GM23338 (cell line): ENCODE measurements around the gene PTPRJ. TPM values are rescaled to one million over a fixed set of nuclear protein-coding genes. Genes with fewer than 3 reads are reported as not detected.

Experiments
- ATAC-seq: fragments of 200-7000 bp; cut with Tn5 transposase; 3 replicates; pipeline ENCODE4 v1.9.1; 2020
- DNase-seq: peaks from one replicate; pipeline ENCODE4 v3.0.0-alpha.2; 2015; ENCODE audit warnings: low spot score
- H2AFZ ChIP-seq: fragments of 200-600 bp; sonication (generic); 2 replicates; pipeline ENCODE4 v1.8.0; 2016; ENCODE audit warnings: antibody characterized with exemption, mild to moderate bottlenecking, moderate library complexity
- H3F3A ChIP-seq: fragments of 200-600 bp; sonication (generic); replicated peaks from 2 replicates; pipeline ENCODE4 v1.8.0; 2017; ENCODE audit warnings: antibody characterized with exemption, mixed run types, low read depth
- H3K27ac ChIP-seq: fragments of 200-600 bp; sonication (generic); 2 replicates; pipeline ENCODE4 v1.6.1; 2016; ENCODE audit warnings: low read depth
- H3K27me3 ChIP-seq: fragments of 200-600 bp; sonication (generic); 2 replicates; pipeline ENCODE4 v1.8.0; 2016; ENCODE audit warnings: mild to moderate bottlenecking, mixed run types, moderate library complexity; ENCODE audit not compliant: insufficient read depth
- H3K36me3 ChIP-seq: fragments of 200-600 bp; sonication (generic); 2 replicates; pipeline ENCODE4 v1.8.0; 2016; ENCODE audit warnings: mild to moderate bottlenecking; ENCODE audit not compliant: insufficient read depth
- H3K4me1 ChIP-seq: fragments of 200-600 bp; sonication (generic); 2 replicates; pipeline ENCODE4 v1.8.0; 2016; ENCODE audit warnings: mild to moderate bottlenecking, moderate library complexity; ENCODE audit not compliant: insufficient read depth
- H3K4me2 ChIP-seq: fragments of 200-600 bp; sonication (generic); 2 replicates; pipeline ENCODE4 v1.7.1; 2017; ENCODE audit warnings: mixed run types
- H3K4me3 ChIP-seq: fragments of 200-600 bp; sonication (generic); 2 replicates; pipeline ENCODE4 v1.6.1; 2016; ENCODE audit warnings: mixed run types
- H3K79me2 ChIP-seq: fragments of 200-600 bp; sonication (generic); replicated peaks from 2 replicates; pipeline ENCODE4 v1.8.0; 2017; ENCODE audit warnings: mild to moderate bottlenecking; ENCODE audit not compliant: insufficient read depth
- H3K9me2 ChIP-seq: fragments of 200-600 bp; sonication (generic); 2 replicates; pipeline ENCODE4 v1.8.0; 2017; ENCODE audit not compliant: insufficient read depth
- H4K20me1 ChIP-seq: fragments of 200-600 bp; sonication (generic); replicated peaks from 2 replicates; pipeline ENCODE4 v1.8.0; 2017; ENCODE audit warnings: mild to moderate bottlenecking; ENCODE audit not compliant: insufficient read depth
- H3K27ac Mint-ChIP-seq: 2 replicates; pipeline ENCODE4 v1.8.0; 2020; ENCODE audit warnings: inconsistent platforms, mild to moderate bottlenecking, moderate library complexity, mixed read lengths
- H3K27me3 Mint-ChIP-seq: 3 replicates; pipeline ENCODE4 v1.8.0; 2022; ENCODE audit warnings: low read depth, mild to moderate bottlenecking, moderate library complexity, mixed read lengths, inconsistent platforms; ENCODE audit not compliant: insufficient read depth, poor library complexity
- H3K36me3 Mint-ChIP-seq: 3 replicates; pipeline ENCODE4 v1.8.0; 2021; ENCODE audit warnings: low read depth, mild to moderate bottlenecking, inconsistent platforms, moderate library complexity, mixed read lengths
- H3K4me1 Mint-ChIP-seq: 3 replicates; pipeline ENCODE4 v1.8.0; 2020; ENCODE audit warnings: mild to moderate bottlenecking, inconsistent platforms, mixed read lengths
- H3K4me3 Mint-ChIP-seq: 3 replicates; pipeline ENCODE4 v1.8.0; 2021; ENCODE audit warnings: moderate library complexity, mild to moderate bottlenecking, inconsistent platforms, mixed read lengths
- H3K9me3 Mint-ChIP-seq: 3 replicates; pipeline ENCODE4 v1.8.0; 2020; ENCODE audit warnings: moderate library complexity, mild to moderate bottlenecking, inconsistent platforms, mixed read lengths
- EZH2phosphoT487 ChIP-seq: fragments of 200-600 bp; sonication (generic); IDR thresholded peaks from one replicate; pipeline ENCODE4 v1.8.1; 2018; ENCODE audit warnings: antibody characterized with exemption; ENCODE audit not compliant: unreplicated experiment
- NANOG ChIP-seq: IDR thresholded peaks from 2 replicates; pipeline ENCODE4 v1.6.1; 2016; ENCODE audit warnings: antibody characterized with exemption, borderline replicate concordance
- ZNF331 ChIP-seq: fragments of 250-450 bp; sonication (Bioruptor Pico); IDR thresholded peaks from 2 replicates; pipeline ENCODE4 v1.5.0; 2020; ENCODE audit warnings: low read depth, mild to moderate bottlenecking, moderate library complexity
- polyA plus RNA-seq: library from polyadenylated mRNA; unstranded; fragments of >200 nt; fragmentation: Nextera tagmentation; extraction: Ambion mirVana; gene quantifications from 2 replicates; pipeline ENCODE4 v1.2.1, GENCODE V29; 2016
- total RNA-seq: library from RNA; depleted of rRNA; stranded (reverse); fragments of >200 nt; shearing (Covaris generic); gene quantifications from 2 replicates; pipeline ENCODE4 v1.2.3, GENCODE V29; 2014
- TF ChIP-seq, protein P1 (sequence below): fragments of 250-450 bp; sonication (Bioruptor Pico); IDR thresholded peaks from 2 replicates; pipeline ENCODE4 v1.5.0; 2020; ENCODE audit warnings: mild to moderate bottlenecking, moderate library complexity

PTPRJ gene
- total and polyA plus RNA-seq, 2 experiments from 2014 or later = 4.2 to 16.0 TPM

DNA sequence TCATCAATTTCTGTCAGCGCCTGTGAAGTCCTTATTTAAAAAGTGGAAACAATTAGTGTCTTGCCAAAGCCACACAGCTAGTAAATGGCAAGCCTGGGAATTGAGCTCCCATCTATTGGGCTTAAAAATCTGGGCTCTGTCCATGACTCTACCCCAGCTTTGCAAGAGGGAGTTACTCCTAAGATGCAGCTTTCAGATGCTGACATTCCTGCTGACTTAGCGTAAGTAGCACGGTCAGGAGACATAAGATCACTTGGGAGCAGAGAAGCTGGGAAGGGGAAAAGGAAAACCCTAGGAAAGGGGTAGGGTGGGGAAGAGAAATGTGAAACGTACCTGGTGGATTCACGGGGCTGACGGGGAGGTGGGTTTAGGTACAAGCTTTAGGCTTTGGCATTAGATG, 200.3 kb downstream of the PTPRJ start (continued):
- TF ChIP-seq, protein P1, sequence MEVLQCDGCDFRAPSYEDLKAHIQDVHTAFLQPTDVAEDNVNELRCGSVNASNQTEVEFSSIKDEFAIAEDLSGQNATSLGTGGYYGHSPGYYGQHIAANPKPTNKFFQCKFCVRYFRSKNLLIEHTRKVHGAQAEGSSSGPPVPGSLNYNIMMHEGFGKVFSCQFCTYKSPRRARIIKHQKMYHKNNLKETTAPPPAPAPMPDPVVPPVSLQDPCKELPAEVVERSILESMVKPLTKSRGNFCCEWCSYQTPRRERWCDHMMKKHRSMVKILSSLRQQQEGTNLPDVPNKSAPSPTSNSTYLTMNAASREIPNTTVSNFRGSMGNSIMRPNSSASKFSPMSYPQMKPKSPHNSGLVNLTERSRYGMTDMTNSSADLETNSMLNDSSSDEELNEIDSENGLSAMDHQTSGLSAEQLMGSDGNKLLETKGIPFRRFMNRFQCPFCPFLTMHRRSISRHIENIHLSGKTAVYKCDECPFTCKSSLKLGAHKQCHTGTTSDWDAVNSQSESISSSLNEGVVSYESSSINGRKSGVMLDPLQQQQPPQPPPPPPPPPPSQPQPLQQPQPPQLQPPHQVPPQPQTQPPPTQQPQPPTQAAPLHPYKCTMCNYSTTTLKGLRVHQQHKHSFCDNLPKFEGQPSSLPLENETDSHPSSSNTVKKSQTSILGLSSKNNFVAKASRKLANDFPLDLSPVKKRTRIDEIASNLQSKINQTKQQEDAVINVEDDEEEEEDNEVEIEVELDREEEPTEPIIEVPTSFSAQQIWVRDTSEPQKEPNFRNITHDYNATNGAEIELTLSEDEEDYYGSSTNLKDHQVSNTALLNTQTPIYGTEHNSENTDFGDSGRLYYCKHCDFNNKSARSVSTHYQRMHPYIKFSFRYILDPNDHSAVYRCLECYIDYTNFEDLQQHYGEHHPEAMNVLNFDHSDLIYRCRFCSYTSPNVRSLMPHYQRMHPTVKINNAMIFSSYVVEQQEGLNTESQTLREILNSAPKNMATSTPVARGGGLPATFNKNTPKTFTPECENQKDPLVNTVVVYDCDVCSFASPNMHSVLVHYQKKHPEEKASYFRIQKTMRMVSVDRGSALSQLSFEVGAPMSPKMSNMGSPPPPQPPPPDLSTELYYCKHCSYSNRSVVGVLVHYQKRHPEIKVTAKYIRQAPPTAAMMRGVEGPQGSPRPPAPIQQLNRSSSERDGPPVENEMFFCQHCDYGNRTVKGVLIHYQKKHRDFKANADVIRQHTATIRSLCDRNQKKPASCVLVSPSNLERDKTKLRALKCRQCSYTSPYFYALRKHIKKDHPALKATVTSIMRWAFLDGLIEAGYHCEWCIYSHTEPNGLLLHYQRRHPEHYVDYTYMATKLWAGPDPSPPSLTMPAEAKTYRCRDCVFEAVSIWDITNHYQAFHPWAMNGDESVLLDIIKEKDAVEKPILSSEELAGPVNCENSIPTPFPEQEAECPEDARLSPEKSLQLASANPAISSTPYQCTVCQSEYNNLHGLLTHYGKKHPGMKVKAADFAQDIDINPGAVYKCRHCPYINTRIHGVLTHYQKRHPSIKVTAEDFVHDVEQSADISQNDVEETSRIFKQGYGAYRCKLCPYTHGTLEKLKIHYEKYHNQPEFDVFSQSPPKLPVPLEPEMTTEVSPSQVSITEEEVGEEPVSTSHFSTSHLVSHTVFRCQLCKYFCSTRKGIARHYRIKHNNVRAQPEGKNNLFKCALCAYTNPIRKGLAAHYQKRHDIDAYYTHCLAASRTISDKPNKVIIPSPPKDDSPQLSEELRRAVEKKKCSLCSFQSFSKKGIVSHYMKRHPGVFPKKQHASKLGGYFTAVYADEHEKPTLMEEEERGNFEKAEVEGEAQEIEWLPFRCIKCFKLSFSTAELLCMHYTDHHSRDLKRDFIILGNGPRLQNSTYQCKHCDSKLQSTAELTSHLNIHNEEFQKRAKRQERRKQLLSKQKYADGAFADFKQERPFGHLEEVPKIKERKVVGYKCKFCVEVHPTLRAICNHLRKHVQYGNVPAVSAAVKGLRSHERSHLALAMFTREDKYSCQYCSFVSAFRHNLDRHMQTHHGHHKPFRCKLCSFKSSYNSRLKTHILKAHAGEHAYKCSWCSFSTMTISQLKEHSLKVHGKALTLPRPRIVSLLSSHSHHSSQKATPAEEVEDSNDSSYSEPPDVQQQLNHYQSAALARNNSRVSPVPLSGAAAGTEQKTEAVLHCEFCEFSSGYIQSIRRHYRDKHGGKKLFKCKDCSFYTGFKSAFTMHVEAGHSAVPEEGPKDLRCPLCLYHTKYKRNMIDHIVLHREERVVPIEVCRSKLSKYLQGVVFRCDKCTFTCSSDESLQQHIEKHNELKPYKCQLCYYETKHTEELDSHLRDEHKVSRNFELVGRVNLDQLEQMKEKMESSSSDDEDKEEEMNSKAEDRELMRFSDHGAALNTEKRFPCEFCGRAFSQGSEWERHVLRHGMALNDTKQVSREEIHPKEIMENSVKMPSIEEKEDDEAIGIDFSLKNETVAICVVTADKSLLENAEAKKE (CRISPR knock-in tag) = no peak
- TF ChIP-seq NANOG (no peak), EZH2phosphoT487 (no peak)

- Mint-ChIP-seq H3K4me1 (no peaks in the 10 kb centered on the region), H3K27ac (no peak overlapping the region), H3K27me3 (peaks cover 3% of the 10 kb centered on the region), H3K36me3 (peaks cover 8% of the 10 kb centered on the region; the same call in 2 of the 3 replicates), H3K9me3 (peaks cover 81% of the 10 kb centered on the region), H3K4me3 (no peak overlapping the region)
- Histone ChIP-seq H3K79me2 (no peaks in the 10 kb centered on the region), H3K27me3 (no peaks in the 10 kb centered on the region), H3K4me3 (no peak overlapping the region), H3K27ac (no peak overlapping the region), H3K36me3 (no peaks in the 10 kb centered on the region; the same call in 1 of the 2 replicates), H3K4me1 (no peaks in the 10 kb centered on the region), H3K4me2 (no peak overlapping the region), H4K20me1 (no peaks in the 10 kb centered on the region), H3K9me2 (no peaks in the 10 kb centered on the region), H2AFZ (no peak overlapping the region), H3F3A (no peaks in the 10 kb centered on the region)
- no peak for DNase-seq
- TF ChIP-seq ZNF331 (CRISPR knock-in tag) = no peak
- no peak for ATAC-seq
Observed at GRCh38 chr11:48182860-48183526, 202.6 kb downstream of the PTPRJ start.
